ENCODE measurements around the gene ERC2. TPM values are rescaled to one million over a fixed set of nuclear protein-coding genes. Genes with fewer than 3 reads are reported as not detected.

The ERC2 gene
- total and polyA plus RNA-seq, 2 of the 8 experiments (the other 6 are each of a cell fraction or from before 2014, with no cell fraction given) = 16.4 to 22.8 TPM

DNA sequence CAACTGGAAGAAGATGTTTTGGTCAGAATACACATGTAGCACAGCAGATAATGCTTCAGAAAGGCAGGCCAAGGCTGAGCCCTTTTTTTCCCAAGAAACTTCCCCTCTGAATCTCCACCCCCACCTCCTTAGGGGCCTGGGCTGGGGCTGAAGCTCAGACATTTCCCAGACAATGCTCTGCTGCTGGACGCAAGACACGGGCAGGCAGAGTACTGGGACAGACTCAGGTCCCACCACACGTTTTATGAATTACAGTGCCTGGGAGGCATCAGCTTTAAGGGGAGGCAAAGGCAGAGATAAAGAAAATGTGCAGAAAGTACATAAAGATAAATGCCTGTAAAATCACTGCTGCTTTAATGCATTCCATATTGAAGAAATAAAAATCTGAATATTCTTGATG, 479.4 kb downstream of the ERC2 start (continued):
- TF ChIP-seq BRCA1 (IDR thresholded peaks at IDR 0.05; ENCODE audit: low read depth, low read length) = no peak
- no peak for TF ChIP-seq BCL11A (IDR thresholded peaks at IDR 0.05; ENCODE audit: low read depth in 2 of 2, low read length in 2 of 2)

All from H1 (cell line).